Dermis blood vessel endothelial cell (primary cell): Measurements from ENCODE around the gene PNRC2. TPM values are rescaled to one million over a fixed set of nuclear protein-coding genes. Genes with fewer than 3 reads are reported as not detected.
"Not testable (repeated sequence)": the region's sequence is repeated elsewhere in the genome, so short reads cannot be mapped to it uniquely, and the experiment has no call there.

ENCODE experiments used
- DNase-seq: peaks from one replicate; pipeline ENCODE4 v3.0.0; 2010
- total RNA-seq: library from RNA; depleted of rRNA; stranded (reverse); fragments of >200 nt; gene quantifications from 2 replicates; pipeline ENCODE4 v1.2.3, GENCODE V29; 2014

Gene PNRC2
- total RNA-seq, 1 donor from 2014 or later = 157 TPM

GRCh38 chr1:23992011-23992410 is 32.4 kb downstream of the PNRC2 start:
- not testable (repeated sequence) for DNase-seq

GRCh38 chr1:23995431-23995837 is 35.8 kb downstream of the PNRC2 start:
- no peak for DNase-seq

- DNase-seq = no peak
Measured at GRCh38 chr1:23996700-23997229, 37.1 kb downstream of the PNRC2 start.

GRCh38 chr1:23997812-23998211 is 38.2 kb downstream of the PNRC2 start:
- DNase-seq = no peak

GRCh38 chr1:23999156-23999671 is 39.6 kb downstream of the PNRC2 start:
- DNase-seq = no peak

- DNase-seq = no peak
Measured at GRCh38 chr1:24002695-24003094, 43.1 kb downstream of the PNRC2 start.

GRCh38 chr1:24003331-24003972 is 43.8 kb downstream of the PNRC2 start:
- no peak for DNase-seq

GRCh38 chr1:24004132-24004531 is 44.5 kb downstream of the PNRC2 start:
- DNase-seq = no peak

- DNase-seq = no peak
Measured at GRCh38 chr1:24005163-24005562, 45.5 kb downstream of the PNRC2 start.

- DNase-seq = no peak
Measured at GRCh38 chr1:24007079-24007478, 47.5 kb downstream of the PNRC2 start.

GRCh38 chr1:24008574-24009184 is 49.1 kb downstream of the PNRC2 start:
- peak; percentile 58 for DNase-seq

GRCh38 chr1:24009406-24009805 is 49.8 kb downstream of the PNRC2 start:
- DNase-seq = peak; percentile 82

GRCh38 chr1:24010650-24011049 is 51.0 kb downstream of the PNRC2 start:
- DNase-seq = no peak

- DNase-seq = not testable (repeated sequence)
Measured at GRCh38 chr1:24012878-24013277, 53.2 kb downstream of the PNRC2 start.

Other genes with a start within 250 kb of the PNRC2 start
- 26.2 and 29.6 TPM in 2 replicates for gene ELOA, start 216.4 kb upstream of the PNRC2 start, total RNA-seq
- 41.2 and 43.8 TPM in 2 replicates for gene PITHD1, start 181.4 kb upstream of the PNRC2 start, total RNA-seq
- 108 and 113 TPM in 2 replicates for gene LYPLA2, start 168.7 kb upstream of the PNRC2 start, total RNA-seq
- 34.7 and 42.2 TPM in 2 replicates for gene GALE, start 159.1 kb upstream of the PNRC2 start, total RNA-seq
- 52.5 and 59.9 TPM in 2 replicates for gene HMGCL, start 134.4 kb upstream of the PNRC2 start, total RNA-seq
- 10.7 and 20.6 TPM in 2 replicates for gene FUCA1, start 91.5 kb upstream of the PNRC2 start, total RNA-seq
- not detected in 2 replicates for gene CNR2, start 46.5 kb upstream of the PNRC2 start, total RNA-seq
- 108 and 109 TPM in 2 replicates for gene SRSF10, start 20.5 kb downstream of the PNRC2 start, total RNA-seq
- gene MYOM3, start 152.3 kb downstream of the PNRC2 start, total RNA-seq = under 0.01 TPM in 1 of 2 replicates, not detected in the other
- not detected in 2 replicates for gene IL22RA1, start 183.3 kb downstream of the PNRC2 start, total RNA-seq
- under 0.01 and 0.05 TPM in 2 replicates for gene IFNLR1, start 227.5 kb downstream of the PNRC2 start, total RNA-seq